ENCODE results near the gene CEP162. TPM values are rescaled to one million over a fixed set of nuclear protein-coding genes. Genes with fewer than 3 reads are reported as not detected.
"Not testable (repeated sequence)": the region's sequence is repeated elsewhere in the genome, so short reads cannot be mapped to it uniquely, and the experiment has no call there.

CEP162 gene
- total RNA-seq, 1 donor = 6.3 TPM

- Histone ChIP-seq H3K27me3 (ENCODE audit: insufficient read depth, low read length) (no peaks in the 10 kb centered on the region), H3K4me3 (ENCODE audit: low read length) (no peak overlapping the region), H3K4me1 (ENCODE audit: insufficient read depth, low read length) (no peaks in the 10 kb centered on the region), H3K9me3 (ENCODE audit: low read depth, low read length) (no peaks in the 10 kb centered on the region)
These were observed 29.7 kb downstream of the CEP162 start for GRCh38 chr6:84197708-84198107.

GRCh38 chr6:84193114-84193708 is 34.2 kb downstream of the CEP162 start:
- Histone ChIP-seq H3K4me3 (ENCODE audit: low read length) (no peak overlapping the region), H3K27me3 (ENCODE audit: insufficient read depth, low read length) (no peaks in the 10 kb centered on the region), H3K9me3 (ENCODE audit: low read depth, low read length) (no peaks in the 10 kb centered on the region), H3K4me1 (ENCODE audit: insufficient read depth, low read length) (no peaks in the 10 kb centered on the region)

- Histone ChIP-seq H3K27me3 (ENCODE audit: insufficient read depth, low read length) (no peaks in the 10 kb centered on the region), H3K4me1 (ENCODE audit: insufficient read depth, low read length) (no peaks in the 10 kb centered on the region), H3K4me3 (ENCODE audit: low read length) (no peak overlapping the region), H3K9me3 (ENCODE audit: low read depth, low read length) (no peaks in the 10 kb centered on the region)
These were observed 35.6 kb downstream of the CEP162 start for GRCh38 chr6:84191802-84192201.

- not testable (repeated sequence) for H3K27me3 ChIP-seq (ENCODE audit: insufficient read depth, low read length); H3K9me3 ChIP-seq (ENCODE audit: low read depth, low read length); H3K4me1 ChIP-seq (ENCODE audit: insufficient read depth, low read length); H3K4me3 ChIP-seq (ENCODE audit: low read length)
These were observed 38.1 kb downstream of the CEP162 start for GRCh38 chr6:84189356-84189755.

- H3K4me3 ChIP-seq (ENCODE audit: low read length) = no peak overlapping the region
- H3K4me1 ChIP-seq (ENCODE audit: insufficient read depth, low read length) = no peaks in the 10 kb centered on the region
- no peaks in the 10 kb centered on the region for H3K27me3 ChIP-seq (ENCODE audit: insufficient read depth, low read length)
- H3K9me3 ChIP-seq (ENCODE audit: low read depth, low read length) = no peaks in the 10 kb centered on the region
These were observed 44.0 kb downstream of the CEP162 start for GRCh38 chr6:84183430-84183829.

- Histone ChIP-seq H3K4me1 (ENCODE audit: insufficient read depth, low read length) (no peaks in the 10 kb centered on the region), H3K9me3 (ENCODE audit: low read depth, low read length) (no peaks in the 10 kb centered on the region), H3K4me3 (ENCODE audit: low read length) (no peak overlapping the region), H3K27me3 (ENCODE audit: insufficient read depth, low read length) (no peaks in the 10 kb centered on the region)
These were observed 45.4 kb downstream of the CEP162 start for GRCh38 chr6:84182001-84182400.

GRCh38 chr6:84177241-84177640 is 50.2 kb downstream of the CEP162 start:
- Histone ChIP-seq H3K4me3 (ENCODE audit: low read length) (no peak overlapping the region), H3K9me3 (ENCODE audit: low read depth, low read length) (no peaks in the 10 kb centered on the region), H3K4me1 (ENCODE audit: insufficient read depth, low read length) (no peaks in the 10 kb centered on the region)

GRCh38 chr6:84172574-84172973 is 54.9 kb downstream of the CEP162 start:
- H3K27me3 ChIP-seq (ENCODE audit: insufficient read depth, low read length) = no peaks in the 10 kb centered on the region
- H3K4me1 ChIP-seq (ENCODE audit: insufficient read depth, low read length) = no peaks in the 10 kb centered on the region
- H3K9me3 ChIP-seq (ENCODE audit: low read depth, low read length) = no peaks in the 10 kb centered on the region
- H3K4me3 ChIP-seq (ENCODE audit: low read length) = no peak overlapping the region

More at GRCh38 chr6:84177241-84177640, 50.2 kb downstream of the CEP162 start:
- no peaks in the 10 kb centered on the region for H3K27me3 ChIP-seq (ENCODE audit: insufficient read depth, low read length)

GRCh38 chr6:84172080-84172479 is 55.4 kb downstream of the CEP162 start:
- Histone ChIP-seq H3K9me3 (ENCODE audit: low read depth, low read length) (no peaks in the 10 kb centered on the region), H3K4me1 (ENCODE audit: insufficient read depth, low read length) (no peaks in the 10 kb centered on the region), H3K4me3 (ENCODE audit: low read length) (no peak overlapping the region), H3K27me3 (ENCODE audit: insufficient read depth, low read length) (no peaks in the 10 kb centered on the region)

GRCh38 chr6:84167457-84167856 is 60.0 kb downstream of the CEP162 start:
- H3K27me3 ChIP-seq (ENCODE audit: insufficient read depth, low read length) = no peaks in the 10 kb centered on the region
- no peaks in the 10 kb centered on the region for H3K9me3 ChIP-seq (ENCODE audit: low read depth, low read length)
- no peaks in the 10 kb centered on the region for H3K4me1 ChIP-seq (ENCODE audit: insufficient read depth, low read length)

GRCh38 chr6:84166395-84166794 is 61.0 kb downstream of the CEP162 start:
- Histone ChIP-seq H3K27me3 (ENCODE audit: insufficient read depth, low read length) (no peaks in the 10 kb centered on the region), H3K4me3 (ENCODE audit: low read length) (no peak overlapping the region), H3K4me1 (ENCODE audit: insufficient read depth, low read length) (no peaks in the 10 kb centered on the region)

More at GRCh38 chr6:84167457-84167856, 60.0 kb downstream of the CEP162 start:
- no peak overlapping the region for H3K4me3 ChIP-seq (ENCODE audit: low read length)

GRCh38 chr6:84164328-84164727 is 63.1 kb downstream of the CEP162 start:
- not testable (repeated sequence) for H3K27me3 ChIP-seq (ENCODE audit: insufficient read depth, low read length); H3K4me1 ChIP-seq (ENCODE audit: insufficient read depth, low read length); H3K9me3 ChIP-seq (ENCODE audit: low read depth, low read length); H3K4me3 ChIP-seq (ENCODE audit: low read length)

More at GRCh38 chr6:84166395-84166794, 61.0 kb downstream of the CEP162 start:
- H3K9me3 ChIP-seq (ENCODE audit: low read depth, low read length) = no peaks in the 10 kb centered on the region

GRCh38 chr6:84161190-84161589 is 66.3 kb downstream of the CEP162 start:
- Histone ChIP-seq H3K4me1 (ENCODE audit: insufficient read depth, low read length) (no peaks in the 10 kb centered on the region), H3K4me3 (ENCODE audit: low read length) (no peak overlapping the region), H3K27me3 (ENCODE audit: insufficient read depth, low read length) (no peaks in the 10 kb centered on the region), H3K9me3 (ENCODE audit: low read depth, low read length) (no peaks in the 10 kb centered on the region)

GRCh38 chr6:84156306-84156705 is 71.1 kb downstream of the CEP162 start:
- H3K9me3 ChIP-seq (ENCODE audit: low read depth, low read length) = no peaks in the 10 kb centered on the region
- H3K4me1 ChIP-seq (ENCODE audit: insufficient read depth, low read length) = no peaks in the 10 kb centered on the region
- no peak overlapping the region for H3K4me3 ChIP-seq (ENCODE audit: low read length)
- no peaks in the 10 kb centered on the region for H3K27me3 ChIP-seq (ENCODE audit: insufficient read depth, low read length)

GRCh38 chr6:84151669-84152068 is 75.8 kb downstream of the CEP162 start:
- Histone ChIP-seq H3K4me3 (ENCODE audit: low read length) (no peak overlapping the region), H3K27me3 (ENCODE audit: insufficient read depth, low read length) (no peaks in the 10 kb centered on the region), H3K4me1 (ENCODE audit: insufficient read depth, low read length) (no peaks in the 10 kb centered on the region), H3K9me3 (ENCODE audit: low read depth, low read length) (no peaks in the 10 kb centered on the region)

- Histone ChIP-seq H3K4me3 (ENCODE audit: low read length) (no peak overlapping the region), H3K9me3 (ENCODE audit: low read depth, low read length) (no peaks in the 10 kb centered on the region), H3K27me3 (ENCODE audit: insufficient read depth, low read length) (no peaks in the 10 kb centered on the region), H3K4me1 (ENCODE audit: insufficient read depth, low read length) (no peaks in the 10 kb centered on the region)
These were observed 76.7 kb downstream of the CEP162 start for GRCh38 chr6:84150705-84151104.

All from mononuclear cell (primary cell).